K562 (cell line): ENCODE results near the gene ATP4B. TPM values are rescaled to one million over a fixed set of nuclear protein-coding genes. Genes with fewer than 3 reads are reported as not detected.
A peak's percentile ranks its signal among the peaks of the same experiment; 100 is the strongest.

ENCODE experiments used
- ATAC-seq: fragments of 200-7000 bp; cut with Tn5 transposase; 3 replicates; pipeline ENCODE4 v1.9.1; 2020; ENCODE audit warnings: moderate library complexity
- BruUV-seq: library from RNA; stranded (reverse); fragments of 400-500 nt; replicated peaks from 2 replicates; lab custom pipeline; 2021; lab: Mats Ljungman, UMichigan
- CTCF ChIA-PET: fragments of 300-600 bp; formaldehyde crosslinking; extraction: SDS; loops from one replicate; lab custom pipeline; 2021; ENCODE audit warnings: low intra/inter-chr PET ratio; lab: Yijun Ruan, JAX
- POLR2A ChIA-PET: fragments of 300-600, 350-650 bp; sonication (Branson Sonifier 250); formaldehyde crosslinking; extraction: SDS; loops from one replicate; lab custom pipeline; 2021; ENCODE audit warnings: antibody characterized with exemption, inconsistent platforms; lab: Yijun Ruan, JAX
- DNase-seq, 4 experiments: peaks; one replicate each; pipeline versions ENCODE4 v3.0.0 to v3.0.0-alpha.2; 2011 to 2018; ENCODE audit warnings: low spot score in 3 of 4, mixed read lengths in 3 of 4; ENCODE audit errors: extremely low read depth in 1 of 4
- FAIRE-seq: peaks from 2 replicates; lab custom pipeline; 2011; peaks lifted over from hg19 to GRCh38; lab: Jason Lieb, UNC
- H2AFZ ChIP-seq: 2 replicates; pipeline ENCODE4 v1.6.0; 2011; ENCODE audit warnings: low read depth, low read length, control low read depth, inconsistent platforms
- H3K27ac ChIP-seq: fragments of 200-600 bp; 3 replicates; pipeline ENCODE4 v1.8.0; 2011; ENCODE audit warnings: low read depth, mild to moderate bottlenecking, control low read depth, inconsistent platforms, low read length, moderate library complexity, mixed read lengths; ENCODE audit errors: extremely low read depth
- H3K27me3 ChIP-seq, 2 experiments: fragments of 300-600 bp in 1 of 2; 2 replicates in 1 of 2; 3 replicates in 1 of 2; pipeline versions ENCODE4 v1.6.0 to v1.8.0; 2011; ENCODE audit warnings: inconsistent platforms in 2 of 2, low read length in 2 of 2, mild to moderate bottlenecking in 1 of 2, mixed read lengths in 1 of 2, moderate library complexity in 1 of 2; ENCODE audit not compliant: control insufficient read depth in 2 of 2, insufficient read depth in 2 of 2
- H3K36me3 ChIP-seq: fragments of 300-600 bp; 3 replicates; pipeline ENCODE4 v1.8.0; 2011; ENCODE audit warnings: mild to moderate bottlenecking, low read length, inconsistent platforms; ENCODE audit not compliant: control insufficient read depth, insufficient read depth
- H3K4me1 ChIP-seq, 2 experiments: fragments of 200-600 bp in 1 of 2; replicated peaks in 1 of 2; 2 replicates in 1 of 2; 3 replicates in 1 of 2; pipeline versions ENCODE4 v1.5.1 to v1.8.0; 2011; ENCODE audit warnings: inconsistent platforms in 2 of 2, low read length in 2 of 2, mild to moderate bottlenecking in 1 of 2, mixed read lengths in 1 of 2, moderate library complexity in 1 of 2; ENCODE audit not compliant: control insufficient read depth in 2 of 2, insufficient read depth in 2 of 2
- H3K4me2 ChIP-seq: 2 replicates; pipeline ENCODE4 v1.6.1; 2011; ENCODE audit warnings: low read length, control low read depth, inconsistent platforms, mixed read lengths; ENCODE audit not compliant: insufficient read depth
- H3K4me3 ChIP-seq: fragments of 200-600 bp; sonication (generic), shearing (Covaris generic); 2 replicates; pipeline ENCODE4 v1.5.1; 2016; ENCODE audit warnings: control low read depth, inconsistent platforms
- H3K79me2 ChIP-seq: fragments of 200-600 bp; 3 replicates; pipeline ENCODE4 v1.8.0; 2011; ENCODE audit warnings: low read length, inconsistent platforms; ENCODE audit not compliant: control insufficient read depth, insufficient read depth
- H3K9ac ChIP-seq, 2 experiments: 2 replicates each; pipeline versions ENCODE4 v1.6.0 to v1.6.1; 2011; ENCODE audit warnings: low read depth in 2 of 2, low read length in 2 of 2, control low read depth in 1 of 2, inconsistent platforms in 1 of 2, mild to moderate bottlenecking in 1 of 2, mixed read lengths in 1 of 2; ENCODE audit not compliant: insufficient read depth in 1 of 2
- H3K9me1 ChIP-seq: one replicate; pipeline ENCODE4 v1.6.0; 2011; ENCODE audit warnings: inconsistent platforms, mild to moderate bottlenecking, low read length, moderate library complexity; ENCODE audit not compliant: control insufficient read depth, insufficient read depth
- H3K9me3 ChIP-seq: replicated peaks from 2 replicates; pipeline ENCODE4 v1.5.1; 2011; ENCODE audit warnings: low read depth, low read length, inconsistent platforms; ENCODE audit not compliant: control insufficient read depth, insufficient read depth
- H4K20me1 ChIP-seq: replicated peaks from 2 replicates; pipeline ENCODE4 v1.6.1; 2011; ENCODE audit warnings: low read length, inconsistent platforms, mixed read lengths; ENCODE audit not compliant: control insufficient read depth, insufficient read depth
- ATF2 ChIP-seq: sonication (generic); formaldehyde crosslinking; IDR thresholded peaks from 2 replicates; pipeline ENCODE4 v1.8.1; 2022; ENCODE audit warnings: missing genetic modification reagents
- CBX5 ChIP-seq: IDR thresholded peaks from 2 replicates; pipeline ENCODE4 v1.6.1; 2014; ENCODE audit warnings: low read depth, borderline replicate concordance
- GABPB2 ChIP-seq: fragments of 250-450 bp; sonication (Bioruptor Pico); conservative IDR thresholded peaks from 2 replicates; pipeline ENCODE4 v1.5.1; 2021; ENCODE audit warnings: mild to moderate bottlenecking
- HMGXB4 ChIP-seq: sonication (generic); formaldehyde crosslinking; IDR thresholded peaks from 2 replicates; pipeline ENCODE4 v1.8.1; 2023; ENCODE audit warnings: mild to moderate bottlenecking, missing genetic modification reagents
- HOXB6 ChIP-seq: fragments of 250-450 bp; sonication (Bioruptor Pico); IDR thresholded peaks from 2 replicates; pipeline ENCODE4 v1.5.1; 2022; ENCODE audit warnings: mild to moderate bottlenecking, borderline replicate concordance
- LARP7 ChIP-seq: fragments of 450-650 bp; IDR thresholded peaks from 2 replicates; pipeline ENCODE4 v1.6.1; 2016
- MCM7 ChIP-seq, 2 experiments: fragments of 450-650 bp; IDR thresholded peaks; 2 replicates each; pipeline ENCODE4 v1.6.1; 2016 to 2018
- NFIX ChIP-seq: fragments of 250-450 bp; sonication (Bioruptor Pico); IDR thresholded peaks from 2 replicates; pipeline ENCODE4 v1.4.0; 2020; ENCODE audit warnings: low read depth, mild to moderate bottlenecking, moderate library complexity
- OTX1 ChIP-seq: fragments of 450-650 bp; formaldehyde crosslinking; IDR thresholded peaks from 2 replicates; pipeline ENCODE4 v1.4.0; 2022; ENCODE audit warnings: mild to moderate bottlenecking
- SRF ChIP-seq, 2 experiments: fragments of 250-450, 450-650 bp in 1 of 2; sonication (Bioruptor Pico) in 1 of 2; sonication (generic) in 1 of 2; formaldehyde crosslinking; IDR thresholded peaks; 2 replicates each; pipeline versions ENCODE4 v1.5.0 to v1.5.1; 2020 to 2022; ENCODE audit warnings: mild to moderate bottlenecking in 1 of 2, missing genetic modification reagents in 1 of 2
- ZBTB11 ChIP-seq, 3 experiments: fragments of 200-800 bp in 1 of 3; fragments of 250-450 bp in 1 of 3; fragments of 450-650 bp in 1 of 3; sonication (Bioruptor Pico) in 1 of 3; sonication (Bioruptor generic) in 1 of 3; formaldehyde crosslinking in 1 of 3; IDR thresholded peaks; 2 replicates each; pipeline versions ENCODE4 v1.6.1 to v1.8.0; 2016 to 2022; ENCODE audit warnings: mild to moderate bottlenecking in 2 of 3, missing genetic modification characterization in 2 of 3, missing compliant biosample characterization in 1 of 3, moderate library complexity in 1 of 3
- ZFP30 ChIP-seq: fragments of 250-450 bp; sonication (Bioruptor Pico); IDR thresholded peaks from 2 replicates; pipeline ENCODE4 v1.8.0; 2022; ENCODE audit warnings: moderate library complexity, mild to moderate bottlenecking, inconsistent platforms, borderline replicate concordance
- ZNF277 ChIP-seq: fragments of 250-450 bp; sonication (Bioruptor Pico); IDR thresholded peaks from 2 replicates; pipeline ENCODE4 v1.8.0; 2022; ENCODE audit warnings: inconsistent platforms, mild to moderate bottlenecking, moderate library complexity, borderline replicate concordance
- ZNF408 ChIP-seq: fragments of 250-450 bp; sonication (Bioruptor Pico); IDR thresholded peaks from 2 replicates; pipeline ENCODE4 v1.4.0; 2020; ENCODE audit warnings: low read depth, mild to moderate bottlenecking, moderate library complexity
- WGBS: fragments of 100-300 bp; shearing (Covaris generic); methylation state at CpG from one replicate; pipeline ENCODE4 v1.1.6; 2016; ENCODE audit warnings: low coverage, mixed read lengths; ENCODE audit not compliant: insufficient coverage; ENCODE audit errors: missing lambda C conversion rate; 5-methylcytosine and 5-hydroxymethylcytosine counted together
- in situ Hi-C: fragments of 300-500 bp; cut with MboI; formaldehyde crosslinking; loops from 4 replicates; pipeline ENCODE4 v1.15.0; 2018; ENCODE audit warnings: inconsistent platforms, mixed read lengths
- intact Hi-C: fragments of 100-400 bp; cut with micrococcal nuclease; formaldehyde crosslinking; loops from 2 replicates; pipeline ENCODE4 v1.14.2; 2022
- polyA plus RNA-seq, 8 experiments: library from polyadenylated mRNA; depleted of rRNA in 4 of 8; stranded (reverse) in 5 of 8; unstranded in 3 of 8; fragments of >200 nt; fragmentation: Nextera tagmentation in 2 of 8; fragmentation: Illumina TruSeq in 1 of 8; extraction: Ambion mirVana in 2 of 8; extraction: Trizol in 1 of 8; gene quantifications; 2 replicates each; pipeline versions ENCODE4 v1.2.1 to v1.2.3, GENCODE V29; 2011 to 2014; ENCODE audit warnings: inconsistent platforms in 1 of 8, missing spikeins in 1 of 8
- total RNA-seq, 7 experiments: library from RNA; depleted of rRNA in 6 of 7; stranded (reverse); fragments of >200 nt in 6 of 7; fragmentation: Illumina TruSeq in 2 of 7; extraction: Trizol in 2 of 7; gene quantifications; 2 replicates each; pipeline versions ENCODE4 v1.2.1 to v1.2.3, GENCODE V29; 2011 to 2021; ENCODE audit warnings: low replicate concordance in 1 of 7

ATP4B gene
- total and polyA plus RNA-seq, 9 of the 15 experiments (the other 6 are each of a cell fraction or from before 2014, with no cell fraction given) = not detected

- FAIRE-seq (no peak), DNase-seq (no peak), ATAC-seq (no peak)
- no peaks in the 10 kb centered on the region for H4K20me1 ChIP-seq
- WGBS = 97% methylated on average over 34 of the region's 37 CpGs
- H3K36me3 ChIP-seq = peaks cover 82% of the 10 kb centered on the region
- H3K27ac ChIP-seq = no peak overlapping the region
- H3K4me2 ChIP-seq = no peak overlapping the region
- H3K9me1 ChIP-seq = no peaks in the 10 kb centered on the region
- H3K4me1 ChIP-seq = no peaks in the 10 kb centered on the region
- no peak overlapping the region for H3K4me3 ChIP-seq
- ChIA-PET CTCF (no interaction called here), POLR2A (no interaction called here)
- H3K9ac ChIP-seq = no peak overlapping the region
- intact Hi-C loops = no loop called here
- BruUV-seq = no TSS peak
- no peak overlapping the region for H2AFZ ChIP-seq
- H3K79me2 ChIP-seq = no peaks in the 10 kb centered on the region
- H3K9me3 ChIP-seq = peaks cover 5% of the 10 kb centered on the region
- in situ Hi-C loops = no loop called here
- H3K27me3 ChIP-seq = no peaks in the 10 kb centered on the region
- no peak for TF ChIP-seq HMGXB4
- no peak for TF ChIP-seq MCM7 (IDR thresholded peaks at IDR 0.05)
- TF ChIP-seq NFIX = 0 out of 2 replicates have a peak, but pooled peaks have one; percentile 25
- TF ChIP-seq OTX1 (CRISPR knock-in tag) = no peak
- peak in 1 of 3 experiments; percentile 25; a peak in 1 of 6 replicates for TF ChIP-seq ZBTB11 (CRISPR knock-in tag; IDR thresholded peaks at IDR 0.05)
- no peak for TF ChIP-seq SRF (CRISPR knock-in tag; IDR thresholded peaks at IDR 0.05)
- 0 out of 2 replicates have a peak, but pooled peaks have one; percentile 17 for TF ChIP-seq GABPB2 (CRISPR knock-in tag)
- TF ChIP-seq ZNF408 (CRISPR knock-in tag) = 0 out of 2 replicates have a peak, but pooled peaks have one; percentile 26
- TF ChIP-seq LARP7 = no peak
- TF ChIP-seq ZNF277 (CRISPR knock-in tag) = peak; percentile 79; the same call in 1 of the 2 replicates
- no peak for TF ChIP-seq ATF2 (CRISPR knock-in tag)
- no peak for TF ChIP-seq CBX5
- TF ChIP-seq ZFP30 (CRISPR knock-in tag) = no peak
- TF ChIP-seq HOXB6 (CRISPR knock-in tag) = peak; percentile 56; the same call in 1 of the 2 replicates
Measured at GRCh38 chr13:113638173-113638746, 19.7 kb downstream of the ATP4B start.
